ENCODE results near the gene ALDH1L2. TPM values are rescaled to one million over a fixed set of nuclear protein-coding genes. Genes with fewer than 3 reads are reported as not detected.
A peak's percentile ranks its signal among the peaks of the same experiment; 100 is the strongest.

The ALDH1L2 gene
- total RNA-seq, 4 donors from 2014 or later, result 1.3 to 7.6 (median 3.9) TPM

GRCh38 chr12:105083031-105083430, 1.2 kb downstream of the ALDH1L2 start:
- Histone ChIP-seq H3K27me3 (no peaks in the 10 kb centered on the region), H3K4me3 (peak overlapping the region; percentile 59), H3K36me3 (no peaks in the 10 kb centered on the region), H3K27ac (no peak overlapping the region), H3K9me3 (no peaks in the 10 kb centered on the region), H3K4me1 (peaks cover 20% of the 10 kb centered on the region)
- no peak for DNase-seq (ENCODE audit: low spot score in 2 of 2)
- WGBS, result 59% methylated on average over 5 of the region's 5 CpGs
- TF ChIP-seq EP300 (IDR thresholded peaks at IDR 0.05) (no peak), POLR2AphosphoS5 (IDR thresholded peaks at IDR 0.05) (no peak), POLR2A (IDR thresholded peaks at IDR 0.05) (no peak), CTCF (IDR thresholded peaks at IDR 0.05) (no peak)

- Histone ChIP-seq H3K36me3 (no peaks in the 10 kb centered on the region), H3K9me3 (no peaks in the 10 kb centered on the region), H3K27ac (no peak overlapping the region), H3K4me3 (no peak overlapping the region), H3K27me3 (no peaks in the 10 kb centered on the region), H3K4me1 (peaks cover 15% of the 10 kb centered on the region)
- WGBS, result 71% methylated on average over 11 of the region's 11 CpGs
- no peak for DNase-seq (ENCODE audit: low spot score in 2 of 2)
- TF ChIP-seq CTCF (IDR thresholded peaks at IDR 0.05) (no peak), POLR2A (IDR thresholded peaks at IDR 0.05) (no peak), EP300 (IDR thresholded peaks at IDR 0.05) (no peak), POLR2AphosphoS5 (IDR thresholded peaks at IDR 0.05) (no peak)
These were observed 5.3 kb downstream of the ALDH1L2 start for GRCh38 chr12:105078712-105079570.

GRCh38 chr12:105077435-105077834, 6.8 kb downstream of the ALDH1L2 start:
- Histone ChIP-seq H3K4me3 (no peak overlapping the region), H3K4me1 (peaks cover 3% of the 10 kb centered on the region), H3K9me3 (no peaks in the 10 kb centered on the region), H3K27me3 (no peaks in the 10 kb centered on the region), H3K36me3 (no peaks in the 10 kb centered on the region), H3K27ac (no peak overlapping the region)
- no peak for DNase-seq (ENCODE audit: low spot score in 2 of 2)
- WGBS, result 33% methylated on average over 7 of the region's 7 CpGs
- TF ChIP-seq CTCF (IDR thresholded peaks at IDR 0.05) (no peak), POLR2AphosphoS5 (IDR thresholded peaks at IDR 0.05) (no peak), EP300 (IDR thresholded peaks at IDR 0.05) (no peak), POLR2A (IDR thresholded peaks at IDR 0.05) (no peak)

- peaks cover 3% of the 10 kb centered on the region for H3K4me1 ChIP-seq
These were observed 7.3 kb downstream of the ALDH1L2 start for GRCh38 chr12:105076913-105077312.

More at GRCh38 chr12:105076913-105077312, 7.3 kb downstream of the ALDH1L2 start:
- 74% methylated on average over 3 of the region's 3 CpGs for WGBS
- H3K27ac ChIP-seq, result peak overlapping the region; percentile 23
- H3K27me3 ChIP-seq, result no peaks in the 10 kb centered on the region
- TF ChIP-seq EP300 (IDR thresholded peaks at IDR 0.05) (no peak), CTCF (IDR thresholded peaks at IDR 0.05) (no peak), POLR2A (IDR thresholded peaks at IDR 0.05) (no peak), POLR2AphosphoS5 (IDR thresholded peaks at IDR 0.05) (no peak)
- no peaks in the 10 kb centered on the region for H3K36me3 ChIP-seq
- H3K9me3 ChIP-seq, result no peaks in the 10 kb centered on the region
- DNase-seq (ENCODE audit: low spot score in 2 of 2), result no peak
- no peak overlapping the region for H3K4me3 ChIP-seq

Measured in suprapubic skin (tissue), 4 donors.